SK-N-SH treated with all-trans-retinoic acid at 6 μM for 48 hours (cell line): ENCODE data around the gene DIP2A.

Experiments
- TCF4 ChIP-seq: fragments of 250-450 bp; sonication (Bioruptor Pico); IDR thresholded peaks from 2 replicates; pipeline ENCODE4 v1.8.0; 2021; ENCODE audit warnings: mild to moderate bottlenecking, moderate library complexity, borderline replicate concordance
- TF ChIP-seq, protein P1 (sequence below): fragments of 250-450 bp; sonication (Bioruptor Pico); IDR thresholded peaks from 2 replicates; pipeline ENCODE4 v1.8.0; 2021; ENCODE audit warnings: low read depth, mild to moderate bottlenecking, moderate library complexity, borderline replicate concordance

DNA sequence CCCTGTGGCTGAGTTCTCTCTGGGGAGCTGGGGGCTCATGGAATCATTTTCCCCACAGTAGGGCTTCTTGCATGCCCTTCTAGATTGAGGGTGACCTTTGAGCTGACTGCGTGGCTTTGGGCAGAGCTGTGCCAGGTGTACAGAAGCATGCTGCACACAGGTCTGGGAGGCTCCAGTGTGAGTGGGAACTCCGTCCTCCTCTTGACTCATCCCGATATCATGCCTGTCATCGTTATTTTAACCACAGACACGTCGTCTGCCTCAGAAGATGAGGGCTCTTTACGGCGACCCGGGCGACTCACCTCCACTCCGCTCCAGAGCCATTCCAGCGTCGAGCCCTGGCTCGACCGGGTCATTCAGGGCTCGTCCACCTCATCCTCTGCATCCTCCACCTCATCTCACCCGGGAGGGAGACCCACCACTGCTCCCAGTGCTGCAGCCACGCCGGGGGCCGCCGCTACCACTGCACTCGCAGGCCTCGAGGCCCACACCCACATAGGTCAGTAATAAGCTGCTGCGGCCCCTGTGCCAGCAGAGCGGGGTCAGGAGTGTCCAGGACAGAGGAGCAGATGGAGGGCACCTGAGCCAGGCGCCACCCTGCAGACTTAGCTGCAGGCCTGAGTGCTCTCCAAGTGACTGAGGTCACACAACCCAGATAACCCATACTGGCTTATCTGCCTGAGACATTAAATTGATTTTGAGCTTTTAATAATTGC, 39.8 kb downstream of the DIP2A start:
- no peak for TF ChIP-seq TCF4 (CRISPR knock-in tag)
- TF ChIP-seq, protein P1, sequence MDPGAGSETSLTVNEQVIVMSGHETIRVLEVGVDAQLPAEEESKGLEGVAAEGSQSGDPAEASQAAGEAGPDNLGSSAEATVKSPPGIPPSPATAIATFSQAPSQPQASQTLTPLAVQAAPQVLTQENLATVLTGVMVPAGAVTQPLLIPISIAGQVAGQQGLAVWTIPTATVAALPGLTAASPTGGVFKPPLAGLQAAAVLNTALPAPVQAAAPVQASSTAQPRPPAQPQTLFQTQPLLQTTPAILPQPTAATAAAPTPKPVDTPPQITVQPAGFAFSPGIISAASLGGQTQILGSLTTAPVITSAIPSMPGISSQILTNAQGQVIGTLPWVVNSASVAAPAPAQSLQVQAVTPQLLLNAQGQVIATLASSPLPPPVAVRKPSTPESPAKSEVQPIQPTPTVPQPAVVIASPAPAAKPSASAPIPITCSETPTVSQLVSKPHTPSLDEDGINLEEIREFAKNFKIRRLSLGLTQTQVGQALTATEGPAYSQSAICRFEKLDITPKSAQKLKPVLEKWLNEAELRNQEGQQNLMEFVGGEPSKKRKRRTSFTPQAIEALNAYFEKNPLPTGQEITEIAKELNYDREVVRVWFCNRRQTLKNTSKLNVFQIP (CRISPR knock-in tag), result no peak
